Measurements from ENCODE around the gene CCSAP.

Gene CCSAP

DNA sequence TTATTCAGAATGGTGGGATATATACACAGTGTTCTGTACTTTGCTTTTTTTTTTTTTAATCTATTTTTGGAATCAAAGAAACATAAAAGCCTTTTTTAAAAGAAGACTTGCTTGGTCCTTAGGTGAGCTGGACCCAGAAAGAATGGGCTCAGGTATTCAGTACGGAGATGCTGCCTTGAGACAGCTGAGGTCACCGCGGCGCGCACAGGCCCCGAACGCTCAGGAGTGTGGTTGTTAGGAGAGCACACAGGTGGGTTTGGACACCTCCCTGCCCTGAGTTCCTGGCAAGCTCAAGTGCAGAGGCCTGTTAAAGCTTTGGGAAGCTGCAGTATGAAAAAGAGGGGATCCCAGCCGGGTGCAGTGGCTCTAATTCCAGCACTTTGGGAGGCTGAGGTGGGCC, 40.1 kb downstream of the CCSAP start:
- no peaks in the 10 kb centered on the region for H3K4me1 ChIP-seq (ENCODE audit: control insufficient read depth in 1 of 2, insufficient read depth in 1 of 2, low read depth in 1 of 2, low read length in 1 of 2)
- no peaks in the 10 kb centered on the region for H3K9me3 ChIP-seq
- H3K4me3 ChIP-seq (ENCODE audit: low read depth in 1 of 2, low read length in 1 of 2), result no peak overlapping the region
- peaks cover 12% of the 10 kb centered on the region for H3K36me3 ChIP-seq
- TF ChIP-seq, protein P1, sequence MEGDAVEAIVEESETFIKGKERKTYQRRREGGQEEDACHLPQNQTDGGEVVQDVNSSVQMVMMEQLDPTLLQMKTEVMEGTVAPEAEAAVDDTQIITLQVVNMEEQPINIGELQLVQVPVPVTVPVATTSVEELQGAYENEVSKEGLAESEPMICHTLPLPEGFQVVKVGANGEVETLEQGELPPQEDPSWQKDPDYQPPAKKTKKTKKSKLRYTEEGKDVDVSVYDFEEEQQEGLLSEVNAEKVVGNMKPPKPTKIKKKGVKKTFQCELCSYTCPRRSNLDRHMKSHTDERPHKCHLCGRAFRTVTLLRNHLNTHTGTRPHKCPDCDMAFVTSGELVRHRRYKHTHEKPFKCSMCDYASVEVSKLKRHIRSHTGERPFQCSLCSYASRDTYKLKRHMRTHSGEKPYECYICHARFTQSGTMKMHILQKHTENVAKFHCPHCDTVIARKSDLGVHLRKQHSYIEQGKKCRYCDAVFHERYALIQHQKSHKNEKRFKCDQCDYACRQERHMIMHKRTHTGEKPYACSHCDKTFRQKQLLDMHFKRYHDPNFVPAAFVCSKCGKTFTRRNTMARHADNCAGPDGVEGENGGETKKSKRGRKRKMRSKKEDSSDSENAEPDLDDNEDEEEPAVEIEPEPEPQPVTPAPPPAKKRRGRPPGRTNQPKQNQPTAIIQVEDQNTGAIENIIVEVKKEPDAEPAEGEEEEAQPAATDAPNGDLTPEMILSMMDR (IDR thresholded peaks at IDR 0.05), result no peak
- no peak overlapping the region for H3K27ac ChIP-seq
- H3K27me3 ChIP-seq, result no peaks in the 10 kb centered on the region

GRCh38 chr1:229300099-229300757, 42.6 kb downstream of the CCSAP start:
- Histone ChIP-seq H3K4me1 (ENCODE audit: control insufficient read depth in 1 of 2, insufficient read depth in 1 of 2, low read depth in 1 of 2, low read length in 1 of 2) (no peaks in the 10 kb centered on the region), H3K27ac (no peak overlapping the region), H3K36me3 (peaks cover 12% of the 10 kb centered on the region), H3K4me3 (ENCODE audit: low read depth in 1 of 2, low read length in 1 of 2) (no peak overlapping the region), H3K9me3 (no peaks in the 10 kb centered on the region), H3K27me3 (no peaks in the 10 kb centered on the region)
- TF ChIP-seq, protein P1 (IDR thresholded peaks at IDR 0.05), result no peak

DNA sequence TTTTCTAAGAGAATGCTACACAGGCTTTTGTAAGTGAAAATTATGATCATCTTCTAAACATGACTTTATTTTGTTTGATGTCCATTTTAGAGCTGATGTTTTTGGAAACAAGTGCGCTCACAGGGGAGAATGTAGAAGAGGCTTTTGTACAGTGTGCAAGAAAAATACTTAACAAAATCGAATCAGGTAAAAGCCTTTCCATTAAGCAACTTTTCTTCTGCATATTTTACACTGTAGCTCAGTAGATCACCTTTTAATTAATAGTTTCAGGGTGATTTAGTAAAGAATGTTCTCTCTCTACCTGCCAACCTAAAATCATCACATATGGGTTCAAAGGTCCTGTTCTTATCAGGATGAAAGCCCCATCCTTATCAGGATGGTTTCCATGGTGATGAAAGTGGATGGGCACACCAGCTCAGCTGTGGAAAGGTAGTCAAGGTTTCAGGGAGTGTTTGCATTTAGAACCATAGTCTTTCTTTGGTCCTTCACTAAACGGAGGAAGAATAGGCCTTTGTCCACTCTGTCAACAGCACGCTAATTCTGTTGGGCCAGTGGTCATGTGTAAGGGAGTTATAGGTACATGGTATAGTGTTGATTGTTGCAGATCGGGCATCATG, 43.9 kb downstream of the CCSAP start:
- Histone ChIP-seq H3K4me1 (ENCODE audit: control insufficient read depth in 1 of 2, insufficient read depth in 1 of 2, low read depth in 1 of 2, low read length in 1 of 2) (no peaks in the 10 kb centered on the region), H3K9me3 (no peaks in the 10 kb centered on the region), H3K36me3 (peaks cover 12% of the 10 kb centered on the region), H3K27ac (no peak overlapping the region), H3K4me3 (ENCODE audit: low read depth in 1 of 2, low read length in 1 of 2) (no peak overlapping the region), H3K27me3 (no peaks in the 10 kb centered on the region)
- TF ChIP-seq, protein P1 (IDR thresholded peaks at IDR 0.05), result no peak

- TF ChIP-seq, protein P1 (IDR thresholded peaks at IDR 0.05), result no peak
Observed at GRCh38 chr1:229298420-229298819, 44.4 kb downstream of the CCSAP start.

DNA sequence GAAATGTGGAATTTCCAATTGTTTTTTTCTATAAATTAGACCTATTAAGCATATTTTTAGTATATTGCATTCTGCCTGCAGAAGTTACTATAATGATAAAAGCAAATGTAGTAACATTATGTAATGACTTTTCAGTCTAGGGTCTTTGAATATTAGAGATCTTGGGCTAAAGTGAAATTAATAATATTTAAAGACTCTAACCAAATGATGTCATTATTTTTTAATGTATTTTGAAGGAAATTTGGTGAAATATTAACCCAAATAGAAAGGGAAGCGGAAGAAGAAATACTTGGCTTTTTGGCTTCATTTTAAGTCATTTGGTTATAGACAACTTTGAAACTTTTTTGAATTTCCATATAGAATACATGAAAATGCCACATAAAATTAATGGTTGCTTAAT, 45.1 kb downstream of the CCSAP start:
- Histone ChIP-seq H3K4me1 (ENCODE audit: control insufficient read depth in 1 of 2, insufficient read depth in 1 of 2, low read depth in 1 of 2, low read length in 1 of 2) (no peaks in the 10 kb centered on the region), H3K36me3 (peaks cover 12% of the 10 kb centered on the region), H3K9me3 (no peaks in the 10 kb centered on the region), H3K4me3 (ENCODE audit: low read depth in 1 of 2, low read length in 1 of 2) (no peak overlapping the region), H3K27me3 (no peaks in the 10 kb centered on the region), H3K27ac (no peak overlapping the region)
- TF ChIP-seq, protein P1 (IDR thresholded peaks at IDR 0.05), result no peak

More at GRCh38 chr1:229298420-229298819, 44.4 kb downstream of the CCSAP start:
- Histone ChIP-seq H3K4me1 (ENCODE audit: control insufficient read depth in 1 of 2, insufficient read depth in 1 of 2, low read depth in 1 of 2, low read length in 1 of 2) (no peaks in the 10 kb centered on the region), H3K27ac (no peak overlapping the region), H3K4me3 (ENCODE audit: low read depth in 1 of 2, low read length in 1 of 2) (no peak overlapping the region), H3K9me3 (no peaks in the 10 kb centered on the region), H3K36me3 (peaks cover 12% of the 10 kb centered on the region), H3K27me3 (no peaks in the 10 kb centered on the region)
